Measurements from ENCODE around the gene ABCG2. TPM values are rescaled to one million over a fixed set of nuclear protein-coding genes. Genes with fewer than 3 reads are reported as not detected.
A peak's percentile ranks its signal among the peaks of the same experiment; 100 is the strongest.

ABCG2 gene
- total and polyA plus RNA-seq, 7 experiments from 2014 or later, result 0.26 to 0.67 (median 0.46) TPM; not detected in 3

GRCh38 chr4:88102026-88102425, 56.4 kb downstream of the ABCG2 start:
- H3K4me3 Mint-ChIP-seq, result no peak overlapping the region
- no peaks in the 10 kb centered on the region for H3K36me3 ChIP-seq (ENCODE audit: control insufficient read depth in 2 of 3, insufficient read depth in 3 of 3, low read length in 3 of 3)
- POLR2A ChIA-PET, result no interaction called here
- no peak overlapping the region for H3K4me3 ChIP-seq (ENCODE audit: low read length)
- peaks cover 0 to 6% (median 0%) of the 10 kb centered on the region in 7 donors for H3K4me1 Mint-ChIP-seq
- no peaks in the 10 kb centered on the region for H3K36me3 Mint-ChIP-seq
- H3K27me3 Mint-ChIP-seq, result peaks cover 7 to 22% (median 11%) of the 10 kb centered on the region in 5 donors
- no peaks in the 10 kb centered on the region for H3K9me3 Mint-ChIP-seq
- intact Hi-C loops (cut with micrococcal nuclease), result no loop called here
- H3K27ac ChIP-seq (ENCODE audit: low read depth, low read length), result no peak overlapping the region
- H3K27ac Mint-ChIP-seq, result no peak overlapping the region
- no peaks in the 10 kb centered on the region for H3K9me3 ChIP-seq (ENCODE audit: control insufficient read depth in 2 of 3, low read length in 3 of 3)
- no peak for DNase-seq
- CTCF ChIA-PET, result no interaction called here
- no peak for ATAC-seq
- H3K27me3 ChIP-seq (ENCODE audit: control insufficient read depth in 2 of 2, insufficient read depth in 2 of 2, low read length in 2 of 2), result no peaks in the 10 kb centered on the region
- no peaks in the 10 kb centered on the region for H3K4me1 ChIP-seq (ENCODE audit: control insufficient read depth in 2 of 2, insufficient read depth in 2 of 2, low read length in 2 of 2)

GRCh38 chr4:88101165-88101564, 57.3 kb downstream of the ABCG2 start:
- Histone ChIP-seq H3K9me3 (ENCODE audit: control insufficient read depth in 2 of 3, low read length in 3 of 3) (no peaks in the 10 kb centered on the region), H3K27me3 (ENCODE audit: control insufficient read depth in 2 of 2, insufficient read depth in 2 of 2, low read length in 2 of 2) (no peaks in the 10 kb centered on the region), H3K4me3 (ENCODE audit: low read length) (no peak overlapping the region), H3K4me1 (ENCODE audit: control insufficient read depth in 2 of 2, insufficient read depth in 2 of 2, low read length in 2 of 2) (no peaks in the 10 kb centered on the region), H3K36me3 (ENCODE audit: control insufficient read depth in 2 of 3, insufficient read depth in 3 of 3, low read length in 3 of 3) (no peaks in the 10 kb centered on the region), H3K27ac (ENCODE audit: low read depth, low read length) (no peak overlapping the region)
- DNase-seq (no peak), ATAC-seq (peak; percentile 52)
- H3K4me1 Mint-ChIP-seq, result peaks cover 0 to 6% (median 0%) of the 10 kb centered on the region in 7 donors
- H3K27ac Mint-ChIP-seq, result no peak overlapping the region
- H3K36me3 Mint-ChIP-seq, result no peaks in the 10 kb centered on the region
- no peaks in the 10 kb centered on the region for H3K9me3 Mint-ChIP-seq
- POLR2A ChIA-PET, result no interaction called here
- H3K4me3 Mint-ChIP-seq, result no peak overlapping the region
- intact Hi-C loops (cut with micrococcal nuclease), result no loop called here
- H3K27me3 Mint-ChIP-seq, result peaks cover 7 to 22% (median 11%) of the 10 kb centered on the region in 5 donors
- CTCF ChIA-PET, result no interaction called here

- H3K4me1 Mint-ChIP-seq, result peaks cover 0 to 6% (median 0%) of the 10 kb centered on the region in 7 donors
- no peak overlapping the region for H3K4me3 Mint-ChIP-seq
- no peaks in the 10 kb centered on the region for H3K36me3 Mint-ChIP-seq
- intact Hi-C loops (cut with micrococcal nuclease), result no loop called here
- H3K4me1 ChIP-seq (ENCODE audit: control insufficient read depth in 2 of 2, insufficient read depth in 2 of 2, low read length in 2 of 2), result no peaks in the 10 kb centered on the region
- ChIA-PET CTCF (no interaction called here), POLR2A (no interaction called here)
- peaks cover 7 to 26% (median 12%) of the 10 kb centered on the region in 5 donors for H3K27me3 Mint-ChIP-seq
- no peak overlapping the region for H3K27ac Mint-ChIP-seq
- H3K27ac ChIP-seq (ENCODE audit: low read depth, low read length), result no peak overlapping the region
- no peaks in the 10 kb centered on the region for H3K9me3 Mint-ChIP-seq
- ATAC-seq (no peak), DNase-seq (no peak)
- no peak overlapping the region for H3K4me3 ChIP-seq (ENCODE audit: low read length)
- no peaks in the 10 kb centered on the region for H3K9me3 ChIP-seq (ENCODE audit: control insufficient read depth in 2 of 3, low read length in 3 of 3)
- H3K27me3 ChIP-seq (ENCODE audit: control insufficient read depth in 2 of 2, insufficient read depth in 2 of 2, low read length in 2 of 2), result no peaks in the 10 kb centered on the region
- H3K36me3 ChIP-seq (ENCODE audit: control insufficient read depth in 2 of 3, insufficient read depth in 3 of 3, low read length in 3 of 3), result no peaks in the 10 kb centered on the region
Observed at GRCh38 chr4:88098993-88099752, 59.3 kb downstream of the ABCG2 start.

DNA sequence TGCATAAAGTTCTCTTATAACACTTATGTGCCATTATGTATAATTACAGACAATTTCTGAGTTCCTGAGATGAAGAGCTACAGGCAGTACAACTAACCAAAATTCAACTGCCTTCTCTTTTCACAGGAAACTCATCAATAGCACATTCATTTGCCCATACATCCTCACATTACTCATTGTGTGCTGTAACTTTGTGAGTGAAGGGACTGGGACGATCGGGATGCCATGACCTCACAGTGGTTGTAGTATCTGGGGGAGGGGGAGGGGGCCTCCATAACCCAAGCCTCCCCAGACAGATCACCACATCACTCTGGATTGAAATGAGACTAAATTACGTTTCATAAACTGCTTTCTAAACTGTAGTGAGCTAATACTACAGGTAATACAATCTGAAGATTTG, 60.7 kb downstream of the ABCG2 start:
- H3K27ac Mint-ChIP-seq, result no peak overlapping the region
- CTCF ChIA-PET, result no interaction called here
- no peaks in the 10 kb centered on the region for H3K36me3 Mint-ChIP-seq
- POLR2A ChIA-PET, result no interaction called here
- Histone ChIP-seq H3K4me3 (ENCODE audit: low read length) (no peak overlapping the region), H3K27me3 (ENCODE audit: control insufficient read depth in 2 of 2, insufficient read depth in 2 of 2, low read length in 2 of 2) (no peaks in the 10 kb centered on the region), H3K27ac (ENCODE audit: low read depth, low read length) (no peak overlapping the region), H3K36me3 (ENCODE audit: control insufficient read depth in 2 of 3, insufficient read depth in 3 of 3, low read length in 3 of 3) (no peaks in the 10 kb centered on the region), H3K4me1 (ENCODE audit: control insufficient read depth in 2 of 2, insufficient read depth in 2 of 2, low read length in 2 of 2) (no peaks in the 10 kb centered on the region), H3K9me3 (ENCODE audit: control insufficient read depth in 2 of 3, low read length in 3 of 3) (no peaks in the 10 kb centered on the region)
- intact Hi-C loops (cut with micrococcal nuclease), result no loop called here
- peaks cover 3 to 31% (median 9%) of the 10 kb centered on the region in 5 donors for H3K27me3 Mint-ChIP-seq
- no peak overlapping the region for H3K4me3 Mint-ChIP-seq
- no peaks in the 10 kb centered on the region for H3K9me3 Mint-ChIP-seq
- H3K4me1 Mint-ChIP-seq, result peaks cover 0 to 6% (median 0%) of the 10 kb centered on the region in 7 donors
- DNase-seq, result no peak
- ATAC-seq, result no peak

DNA sequence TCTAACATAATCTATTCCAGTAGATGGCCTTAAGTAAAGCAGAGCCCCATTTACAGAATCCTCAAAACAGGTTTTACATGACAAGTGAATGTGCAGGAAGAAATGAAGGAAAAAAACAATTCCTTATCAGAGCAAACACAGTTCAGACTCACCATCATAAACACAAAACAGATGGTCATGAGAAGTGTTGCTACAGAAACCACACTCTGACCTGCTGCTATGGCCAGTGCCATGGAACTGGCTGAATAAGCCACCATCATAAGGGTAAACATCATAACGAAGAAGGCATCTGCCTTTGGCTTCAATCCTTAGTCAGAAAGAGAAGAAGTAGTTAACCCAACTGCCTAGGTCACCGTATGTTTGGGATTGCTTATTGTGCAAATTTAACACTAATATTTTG, 61.1 kb downstream of the ABCG2 start:
- POLR2A ChIA-PET, result no interaction called here
- no peaks in the 10 kb centered on the region for H3K9me3 Mint-ChIP-seq
- H3K4me3 ChIP-seq (ENCODE audit: low read length), result no peak overlapping the region
- H3K36me3 Mint-ChIP-seq, result no peaks in the 10 kb centered on the region
- no peaks in the 10 kb centered on the region for H3K9me3 ChIP-seq (ENCODE audit: control insufficient read depth in 2 of 3, low read length in 3 of 3)
- DNase-seq (no peak), ATAC-seq (no peak)
- H3K27me3 ChIP-seq (ENCODE audit: control insufficient read depth in 2 of 2, insufficient read depth in 2 of 2, low read length in 2 of 2), result no peaks in the 10 kb centered on the region
- H3K4me1 ChIP-seq (ENCODE audit: control insufficient read depth in 2 of 2, insufficient read depth in 2 of 2, low read length in 2 of 2), result no peaks in the 10 kb centered on the region
- H3K27me3 Mint-ChIP-seq, result peaks cover 3 to 31% (median 9%) of the 10 kb centered on the region in 5 donors
- peaks cover 0 to 6% (median 0%) of the 10 kb centered on the region in 7 donors for H3K4me1 Mint-ChIP-seq
- H3K27ac Mint-ChIP-seq, result no peak overlapping the region
- H3K27ac ChIP-seq (ENCODE audit: low read depth, low read length), result no peak overlapping the region
- intact Hi-C loops (cut with micrococcal nuclease), result no loop called here
- CTCF ChIA-PET, result no interaction called here
- H3K36me3 ChIP-seq (ENCODE audit: control insufficient read depth in 2 of 3, insufficient read depth in 3 of 3, low read length in 3 of 3), result no peaks in the 10 kb centered on the region
- no peak overlapping the region for H3K4me3 Mint-ChIP-seq

- H3K27me3 ChIP-seq (ENCODE audit: control insufficient read depth in 2 of 2, insufficient read depth in 2 of 2, low read length in 2 of 2), result no peaks in the 10 kb centered on the region
- H3K27ac ChIP-seq (ENCODE audit: low read depth, low read length), result no peak overlapping the region
- CTCF ChIA-PET, result no interaction called here
- Mint-ChIP-seq H3K36me3 (no peaks in the 10 kb centered on the region), H3K4me3 (no peak overlapping the region), H3K27me3 (peaks cover 3 to 16% (median 7%) of the 10 kb centered on the region in 5 donors), H3K27ac (no peak overlapping the region), H3K9me3 (no peaks in the 10 kb centered on the region), H3K4me1 (no peaks in the 10 kb centered on the region)
- H3K4me1 ChIP-seq (ENCODE audit: control insufficient read depth in 2 of 2, insufficient read depth in 2 of 2, low read length in 2 of 2), result no peaks in the 10 kb centered on the region
- DNase-seq (no peak), ATAC-seq (no peak)
- POLR2A ChIA-PET, result no interaction called here
- intact Hi-C loops (cut with micrococcal nuclease), result no loop called here
- no peak overlapping the region for H3K4me3 ChIP-seq (ENCODE audit: low read length)
- H3K9me3 ChIP-seq (ENCODE audit: control insufficient read depth in 2 of 3, low read length in 3 of 3), result no peaks in the 10 kb centered on the region
- H3K36me3 ChIP-seq (ENCODE audit: control insufficient read depth in 2 of 3, insufficient read depth in 3 of 3, low read length in 3 of 3), result no peaks in the 10 kb centered on the region
Observed at GRCh38 chr4:88093874-88094273, 64.6 kb downstream of the ABCG2 start.

- intact Hi-C loops (cut with micrococcal nuclease), result no loop called here
- Histone ChIP-seq H3K36me3 (ENCODE audit: control insufficient read depth in 2 of 3, insufficient read depth in 3 of 3, low read length in 3 of 3) (no peaks in the 10 kb centered on the region), H3K9me3 (ENCODE audit: control insufficient read depth in 2 of 3, low read length in 3 of 3) (no peaks in the 10 kb centered on the region), H3K27ac (ENCODE audit: low read depth, low read length) (no peak overlapping the region), H3K27me3 (ENCODE audit: control insufficient read depth in 2 of 2, insufficient read depth in 2 of 2, low read length in 2 of 2) (no peaks in the 10 kb centered on the region), H3K4me3 (ENCODE audit: low read length) (no peak overlapping the region), H3K4me1 (ENCODE audit: control insufficient read depth in 2 of 2, insufficient read depth in 2 of 2, low read length in 2 of 2) (no peaks in the 10 kb centered on the region)
- H3K27me3 Mint-ChIP-seq, result peaks cover 0 to 14% (median 7%) of the 10 kb centered on the region in 5 donors
- H3K4me1 Mint-ChIP-seq, result no peaks in the 10 kb centered on the region
- ChIA-PET CTCF (no interaction called here), POLR2A (no interaction called here)
- no peaks in the 10 kb centered on the region for H3K36me3 Mint-ChIP-seq
- H3K9me3 Mint-ChIP-seq, result no peaks in the 10 kb centered on the region
- DNase-seq, result no peak
- ATAC-seq, result no peak
- no peak overlapping the region for H3K4me3 Mint-ChIP-seq
- H3K27ac Mint-ChIP-seq, result no peak overlapping the region
Observed at GRCh38 chr4:88091378-88091777, 67.1 kb downstream of the ABCG2 start.
